B cell (primary cell): Measurements from ENCODE around the gene NBPF10. TPM values are rescaled to one million over a fixed set of nuclear protein-coding genes. Genes with fewer than 3 reads are reported as not detected.
"Not testable (repeated sequence)": the region's sequence is repeated elsewhere in the genome, so short reads cannot be mapped to it uniquely, and the experiment has no call there.

Source experiments
- ATAC-seq: fragments of 200-7000 bp; cut with Tn5 transposase; one replicate; pipeline ENCODE4 v1.10.0; 2021; ENCODE audit warnings: low read depth, mild to moderate bottlenecking, moderate number of reproducible peaks, moderate library complexity
- CTCF ChIA-PET: fragments of 350-600 bp; sonication (Branson Sonifier 250); formaldehyde crosslinking; loops from one replicate; lab custom pipeline; 2021; ENCODE audit warnings: antibody characterized with exemption, inconsistent platforms; lab: Charles Lee
- POLR2A ChIA-PET: fragments of 350-600 bp; sonication (Branson Sonifier 250); formaldehyde crosslinking; loops from one replicate; lab custom pipeline; 2021; ENCODE audit warnings: antibody characterized with exemption; lab: Charles Lee
- DNase-seq: peaks from one replicate; pipeline ENCODE4 v3.0.0; 2013
- H2AFZ ChIP-seq: 2 replicates; pipeline ENCODE4 v1.6.1; 2012; ENCODE audit warnings: mild to moderate bottlenecking, low read depth, low read length; ENCODE audit not compliant: insufficient read depth, poor library complexity, severe bottlenecking
- H3K27ac ChIP-seq, 2 donors: 1 replicate in 1 of 2; 2 replicates in 1 of 2; pipeline ENCODE4 v1.5.1; 2012 to 2013; ENCODE audit warnings: low read length in 2 of 2, mild to moderate bottlenecking in 2 of 2, moderate library complexity in 1 of 2
- H3K27me3 ChIP-seq, 4 experiments: fragments of 200-600 bp in 1 of 4; sonication (generic) in 1 of 4; replicated peaks in 1 of 4; 1 replicate in 2 of 4; 2 replicates in 2 of 4; pipeline versions ENCODE4 v1.6.1 to v1.7.0; 2013 to 2016; ENCODE audit warnings: low read length in 3 of 4, mild to moderate bottlenecking in 2 of 4, mixed read lengths in 1 of 4, moderate library complexity in 1 of 4; ENCODE audit not compliant: insufficient read depth in 4 of 4, control insufficient read depth in 3 of 4; ENCODE audit errors: control extremely low read depth in 1 of 4
- H3K36me3 ChIP-seq, 2 experiments: replicated peaks in 1 of 2; 1 replicate in 1 of 2; 2 replicates in 1 of 2; pipeline versions ENCODE4 v1.6.1 to v1.7.1; 2013; ENCODE audit warnings: low read length in 1 of 2; ENCODE audit not compliant: insufficient read depth in 2 of 2, control insufficient read depth in 1 of 2; ENCODE audit errors: control extremely low read depth in 1 of 2, extremely low read depth in 1 of 2
- H3K4me1 ChIP-seq, 2 donors: fragments of 200-600 bp in 1 of 2; sonication (generic) in 1 of 2; 1 replicate in 1 of 2; 2 replicates in 1 of 2; pipeline versions ENCODE4 v1.5.1 to v1.6.1; 2013 to 2017; ENCODE audit warnings: low read length in 2 of 2; ENCODE audit not compliant: control insufficient read depth in 2 of 2, insufficient read depth in 2 of 2
- H3K4me2 ChIP-seq: replicated peaks from 2 replicates; pipeline ENCODE3; 2012; ENCODE audit warnings: mild to moderate bottlenecking, low read depth, low read length; ENCODE audit not compliant: poor library complexity, severe bottlenecking
- H3K4me3 ChIP-seq, 5 experiments: fragments of 200-600 bp in 1 of 5; sonication (generic) in 1 of 5; 1 replicate in 3 of 5; 2 replicates in 2 of 5; pipeline versions ENCODE4 v1.5.1 to v1.7.0; 2011 to 2016; ENCODE audit warnings: low read length in 4 of 5, mild to moderate bottlenecking in 4 of 5, low read depth in 2 of 5, control low read depth in 1 of 5, moderate library complexity in 1 of 5; ENCODE audit not compliant: insufficient read depth in 1 of 5; ENCODE audit errors: control extremely low read depth in 1 of 5, extremely low read depth in 1 of 5
- H3K79me2 ChIP-seq: fragments of 200-600 bp; sonication (generic); one replicate; pipeline ENCODE4 v1.6.0; 2016; ENCODE audit warnings: low read length; ENCODE audit not compliant: control insufficient read depth, insufficient read depth
- H3K9ac ChIP-seq: fragments of 200-600 bp; sonication (generic); 2 replicates; pipeline ENCODE4 v1.6.1; 2017; ENCODE audit warnings: mild to moderate bottlenecking, low read length, moderate library complexity
- H3K9me3 ChIP-seq, 3 donors: one replicate each; pipeline versions ENCODE4 v1.6.1 to v1.7.1; 2013; ENCODE audit warnings: low read length in 2 of 3; ENCODE audit not compliant: control insufficient read depth in 2 of 3, insufficient read depth in 1 of 3; ENCODE audit errors: control extremely low read depth in 1 of 3
- H4K20me1 ChIP-seq: 2 replicates; pipeline ENCODE4 v1.6.0; 2012; ENCODE audit warnings: mild to moderate bottlenecking, low read length; ENCODE audit not compliant: insufficient read depth, control insufficient read depth, poor library complexity, severe bottlenecking
- H3K27ac Mint-ChIP-seq: one replicate; pipeline ENCODE4 v1.8.0; 2021; ENCODE audit warnings: mixed read lengths
- H3K27me3 Mint-ChIP-seq: one replicate; pipeline ENCODE4 v1.8.0; 2021; ENCODE audit warnings: mixed read lengths
- H3K4me1 Mint-ChIP-seq: one replicate; pipeline ENCODE4 v1.8.0; 2021; ENCODE audit warnings: mixed read lengths
- H3K4me3 Mint-ChIP-seq: one replicate; pipeline ENCODE4 v1.8.0; 2021; ENCODE audit warnings: mixed read lengths
- H3K9me3 Mint-ChIP-seq: one replicate; pipeline ENCODE4 v1.8.0; 2022; ENCODE audit warnings: mixed read lengths; ENCODE audit not compliant: insufficient read depth
- WGBS: methylation state at CpG from one replicate; pipeline ENCODE4 v1.1.5; 2013; ENCODE audit warnings: missing lambda C conversion rate; ENCODE audit not compliant: insufficient coverage; 5-methylcytosine and 5-hydroxymethylcytosine counted together
- intact Hi-C: fragments of 100-400 bp; cut with micrococcal nuclease; formaldehyde crosslinking; loops from one replicate; pipeline ENCODE4 v1.10.0; 2022
- polyA plus RNA-seq: library from polyadenylated mRNA; depleted of rRNA; stranded (reverse); fragments of >200 nt; gene quantifications from 2 replicates; pipeline ENCODE4 v1.2.3, GENCODE V29; 2012
- total RNA-seq, 2 donors: library from RNA; stranded (reverse); fragments of 120-200 nt in 1 of 2; gene quantifications; 1 replicate in 1 of 2; 2 replicates in 1 of 2; pipeline versions ENCODE4 v1.2.3 to v1.2.4, GENCODE V29; 2013 to 2022

Gene NBPF10
- total and polyA plus RNA-seq, 2 donors (not counting 1 experiment from before 2014, with no cell fraction given) = 2.6 to 13.4 TPM

- no CpG with 5 or more reads among the region's 1 CpG for WGBS
- H3K4me1 Mint-ChIP-seq, H3K79me2 ChIP-seq, CTCF ChIA-PET, ATAC-seq, H3K4me3 Mint-ChIP-seq, H3K4me1 ChIP-seq, H3K27ac Mint-ChIP-seq, H3K36me3 ChIP-seq, DNase-seq, intact Hi-C loops, H3K4me2 ChIP-seq, H3K9ac ChIP-seq, H3K27me3 ChIP-seq, H3K9me3 ChIP-seq, H2AFZ ChIP-seq, H3K27me3 Mint-ChIP-seq, POLR2A ChIA-PET, H4K20me1 ChIP-seq, H3K27ac ChIP-seq, H3K9me3 Mint-ChIP-seq, H3K4me3 ChIP-seq: not testable (repeated sequence)
Measured at GRCh38 chr1:146167273-146167672, 22.7 kb upstream of the NBPF10 start.

Other genes with a start within 250 kb of the NBPF10 start
- gene ITGA10, start 234.8 kb downstream of the NBPF10 start, total RNA-seq = 6.2 and 8.9 TPM in 2 replicates
- 1.6 and 2.1 TPM in 2 replicates for gene ITGA10, start 234.8 kb downstream of the NBPF10 start, polyA plus RNA-seq
- gene PEX11B, start 226.1 kb downstream of the NBPF10 start, total RNA-seq = 39.1 and 48.1 TPM in 2 replicates
- 16.5 and 20.8 TPM in 2 replicates for gene PEX11B, start 226.1 kb downstream of the NBPF10 start, polyA plus RNA-seq
- gene RBM8A, start 217.3 kb downstream of the NBPF10 start, total RNA-seq = 134 and 137 TPM in 2 replicates
- 169 and 270 TPM in 2 replicates for gene RBM8A, start 217.3 kb downstream of the NBPF10 start, polyA plus RNA-seq
- gene LIX1L, start 186.8 kb downstream of the NBPF10 start, total RNA-seq = 31.7 and 32.2 TPM in 2 replicates
- gene LIX1L, start 186.8 kb downstream of the NBPF10 start, polyA plus RNA-seq = 13.6 and 14.4 TPM in 2 replicates
- 1.8 and 2.8 TPM in 2 replicates for gene ANKRD34A, start 180.2 kb downstream of the NBPF10 start, total RNA-seq
- 0.56 and 0.86 TPM in 2 replicates for gene ANKRD34A, start 180.2 kb downstream of the NBPF10 start, polyA plus RNA-seq
- gene POLR3GL, start 180.1 kb downstream of the NBPF10 start, total RNA-seq = 26.3 and 33.3 TPM in 2 replicates
- gene POLR3GL, start 180.1 kb downstream of the NBPF10 start, polyA plus RNA-seq = 17.6 and 18.4 TPM in 2 replicates
- gene TXNIP, start 148.2 kb downstream of the NBPF10 start, total RNA-seq = 522 and 542 TPM in 2 replicates
- gene TXNIP, start 148.2 kb downstream of the NBPF10 start, polyA plus RNA-seq = 591 and 1,651 TPM in 2 replicates
- not detected in 2 replicates for gene HJV, start 123.1 kb downstream of the NBPF10 start, total RNA-seq
- gene HJV, start 123.1 kb downstream of the NBPF10 start, polyA plus RNA-seq = not detected in 2 replicates
- 140 and 148 TPM in 2 replicates for gene NOTCH2NLA, start 84.2 kb upstream of the NBPF10 start, total RNA-seq
- 60.4 and 61.7 TPM in 2 replicates for gene NOTCH2NLA, start 84.2 kb upstream of the NBPF10 start, polyA plus RNA-seq